ENCODE measurements around the gene DNAJC11. TPM values are rescaled to one million over a fixed set of nuclear protein-coding genes. Genes with fewer than 3 reads are reported as not detected.

The DNAJC11 gene
- total RNA-seq, 2 donors from 2014 or later, result 64.7 to 71.1 TPM

- Histone ChIP-seq H3K9ac (ENCODE audit: extremely low read depth, low read length, poor library complexity, severe bottlenecking) (peak within 1 kb of the TSS; percentile 62), H3K4me3 (ENCODE audit: low read length) (peak within 1 kb of the TSS; percentile 89), H3K9me3 (ENCODE audit: control insufficient read depth, low read length) (no peaks in the 10 kb centered on the region), H3K4me1 (ENCODE audit: control insufficient read depth, insufficient read depth, low read length) (no peaks in the 10 kb centered on the region), H3K27me3 (ENCODE audit: control insufficient read depth, insufficient read depth, low read length, poor library complexity, severe bottlenecking) (no peaks in the 10 kb centered on the region), H3K27ac (ENCODE audit: low read depth, low read length) (peak within 1 kb of the TSS; percentile 45), H3K36me3 (ENCODE audit: control insufficient read depth, insufficient read depth, low read length) (peaks cover 71% of the 10 kb centered on the region)
- Mint-ChIP-seq H3K4me1 (no peaks in the 10 kb centered on the region), H3K27ac (peak within 1 kb of the TSS; percentile 94), H3K4me3 (peak within 1 kb of the TSS; percentile 76), H3K27me3 (ENCODE audit: insufficient read depth) (no peaks in the 10 kb centered on the region), H3K36me3 (ENCODE audit: low read depth) (peaks cover 66% of the 10 kb centered on the region), H3K9me3 (peaks cover 4% of the 10 kb centered on the region)
- DNase-seq, result peak; percentile 97
- 4 to 20% methylated on average over 16 to 73 of the region's 73 CpGs for WGBS, 2 experiments (ENCODE audit: insufficient coverage in 1 of 2, insufficient read length in 1 of 2)
- TF ChIP-seq CTCF (conservative IDR thresholded peaks at IDR 0.05), result peak; percentile 59
Measured at GRCh38 chr1:6624710-6625583, 76.7 kb downstream of the DNAJC11 start, which contains the start of gene THAP3. TSS of gene THAP3 (plus strand) at chr1:6624868. CDS start at chr1:6625219, 351 bp downstream.

GRCh38 chr1:6623269-6623965 lies 78.2 kb downstream of the DNAJC11 start:
- H3K4me1 ChIP-seq (ENCODE audit: control insufficient read depth, insufficient read depth, low read length), result no peaks in the 10 kb centered on the region
- H3K27ac Mint-ChIP-seq, result no peak overlapping the region
- H3K27me3 Mint-ChIP-seq (ENCODE audit: insufficient read depth), result no peaks in the 10 kb centered on the region
- 91 to 96% methylated on average over 14 of the region's 14 CpGs for WGBS, 2 experiments (ENCODE audit: insufficient coverage in 1 of 2, insufficient read length in 1 of 2)
- peaks cover 67% of the 10 kb centered on the region for H3K36me3 Mint-ChIP-seq (ENCODE audit: low read depth)
- H3K27me3 ChIP-seq (ENCODE audit: control insufficient read depth, insufficient read depth, low read length, poor library complexity, severe bottlenecking), result no peaks in the 10 kb centered on the region
- peaks cover 77% of the 10 kb centered on the region for H3K36me3 ChIP-seq (ENCODE audit: control insufficient read depth, insufficient read depth, low read length)
- H3K4me3 ChIP-seq (ENCODE audit: low read length), result no peak overlapping the region
- no peak overlapping the region for H3K4me3 Mint-ChIP-seq
- no peak for DNase-seq
- no peak overlapping the region for H3K27ac ChIP-seq (ENCODE audit: low read depth, low read length)
- H3K9me3 Mint-ChIP-seq, result peaks cover 4% of the 10 kb centered on the region
- no peaks in the 10 kb centered on the region for H3K9me3 ChIP-seq (ENCODE audit: control insufficient read depth, low read length)
- H3K9ac ChIP-seq (ENCODE audit: extremely low read depth, low read length, poor library complexity, severe bottlenecking), result no peak overlapping the region
- H3K4me1 Mint-ChIP-seq, result no peaks in the 10 kb centered on the region
- no peak for TF ChIP-seq CTCF (conservative IDR thresholded peaks at IDR 0.05)

- Mint-ChIP-seq H3K36me3 (ENCODE audit: low read depth) (peaks cover 65% of the 10 kb centered on the region), H3K9me3 (peaks cover 4% of the 10 kb centered on the region), H3K27me3 (ENCODE audit: insufficient read depth) (no peaks in the 10 kb centered on the region), H3K4me1 (no peaks in the 10 kb centered on the region), H3K27ac (peak overlapping the region; percentile 64), H3K4me3 (no peak overlapping the region)
- H3K9ac ChIP-seq (ENCODE audit: extremely low read depth, low read length, poor library complexity, severe bottlenecking), result no peak overlapping the region
- H3K36me3 ChIP-seq (ENCODE audit: control insufficient read depth, insufficient read depth, low read length), result peaks cover 74% of the 10 kb centered on the region
- no peak for DNase-seq
- WGBS, 2 experiments (ENCODE audit: insufficient coverage in 1 of 2, insufficient read length in 1 of 2), result 92 to 96% methylated on average over 9 to 10 of the region's 10 CpGs
- no peak overlapping the region for H3K27ac ChIP-seq (ENCODE audit: low read depth, low read length)
- H3K27me3 ChIP-seq (ENCODE audit: control insufficient read depth, insufficient read depth, low read length, poor library complexity, severe bottlenecking), result no peaks in the 10 kb centered on the region
- no peak for TF ChIP-seq CTCF (conservative IDR thresholded peaks at IDR 0.05)
- H3K9me3 ChIP-seq (ENCODE audit: control insufficient read depth, low read length), result no peaks in the 10 kb centered on the region
- H3K4me1 ChIP-seq (ENCODE audit: control insufficient read depth, insufficient read depth, low read length), result no peaks in the 10 kb centered on the region
- no peak overlapping the region for H3K4me3 ChIP-seq (ENCODE audit: low read length)
Measured at GRCh38 chr1:6622396-6623152, 79.0 kb downstream of the DNAJC11 start.

All from endodermal cell (in vitro differentiated cells).